K562 treated with DMSO at 1 percent for 24 hours (cell line): ENCODE measurements around the gene BTNL3. TPM values are rescaled to one million over a fixed set of nuclear protein-coding genes. Genes with fewer than 3 reads are reported as not detected.

Experiments used
- total RNA-seq: library from RNA; unstranded; fragments of 300-600 nt; gene quantifications from 2 replicates; pipeline ENCODE4 v1.2.3, GENCODE V29; 2022; ENCODE audit warnings: low read depth; ENCODE audit not compliant: insufficient read depth

BTNL3 gene, protein sequence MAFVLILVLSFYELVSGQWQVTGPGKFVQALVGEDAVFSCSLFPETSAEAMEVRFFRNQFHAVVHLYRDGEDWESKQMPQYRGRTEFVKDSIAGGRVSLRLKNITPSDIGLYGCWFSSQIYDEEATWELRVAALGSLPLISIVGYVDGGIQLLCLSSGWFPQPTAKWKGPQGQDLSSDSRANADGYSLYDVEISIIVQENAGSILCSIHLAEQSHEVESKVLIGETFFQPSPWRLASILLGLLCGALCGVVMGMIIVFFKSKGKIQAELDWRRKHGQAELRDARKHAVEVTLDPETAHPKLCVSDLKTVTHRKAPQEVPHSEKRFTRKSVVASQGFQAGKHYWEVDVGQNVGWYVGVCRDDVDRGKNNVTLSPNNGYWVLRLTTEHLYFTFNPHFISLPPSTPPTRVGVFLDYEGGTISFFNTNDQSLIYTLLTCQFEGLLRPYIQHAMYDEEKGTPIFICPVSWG
- total RNA-seq: 0.31 and 0.34 TPM in 2 replicates

DNA sequence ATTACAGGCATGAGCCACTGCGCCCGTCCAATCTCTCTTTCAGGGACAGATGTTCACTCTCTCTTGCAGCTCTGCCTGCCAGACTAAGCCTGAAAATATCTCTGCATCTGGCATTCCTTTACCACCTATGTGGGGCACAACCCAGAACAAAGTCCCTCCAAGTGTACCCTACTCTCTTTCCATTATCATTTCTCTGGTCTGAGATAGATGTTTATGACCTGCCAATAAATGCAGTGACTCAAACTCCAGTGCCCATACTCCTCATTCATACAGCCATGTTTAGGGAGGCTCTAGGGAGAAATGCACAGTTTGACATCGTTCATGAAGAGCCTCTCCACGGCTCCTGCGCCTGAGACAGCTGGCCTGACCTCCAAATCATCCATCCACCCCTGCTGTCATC lies at the start of gene BTNL3:
Gene BTNL3 (plus strand): TSS at position 255 of the 400 bp plus-strand sequence. CDS start 183 bp downstream, outside the sequence.

DNA sequence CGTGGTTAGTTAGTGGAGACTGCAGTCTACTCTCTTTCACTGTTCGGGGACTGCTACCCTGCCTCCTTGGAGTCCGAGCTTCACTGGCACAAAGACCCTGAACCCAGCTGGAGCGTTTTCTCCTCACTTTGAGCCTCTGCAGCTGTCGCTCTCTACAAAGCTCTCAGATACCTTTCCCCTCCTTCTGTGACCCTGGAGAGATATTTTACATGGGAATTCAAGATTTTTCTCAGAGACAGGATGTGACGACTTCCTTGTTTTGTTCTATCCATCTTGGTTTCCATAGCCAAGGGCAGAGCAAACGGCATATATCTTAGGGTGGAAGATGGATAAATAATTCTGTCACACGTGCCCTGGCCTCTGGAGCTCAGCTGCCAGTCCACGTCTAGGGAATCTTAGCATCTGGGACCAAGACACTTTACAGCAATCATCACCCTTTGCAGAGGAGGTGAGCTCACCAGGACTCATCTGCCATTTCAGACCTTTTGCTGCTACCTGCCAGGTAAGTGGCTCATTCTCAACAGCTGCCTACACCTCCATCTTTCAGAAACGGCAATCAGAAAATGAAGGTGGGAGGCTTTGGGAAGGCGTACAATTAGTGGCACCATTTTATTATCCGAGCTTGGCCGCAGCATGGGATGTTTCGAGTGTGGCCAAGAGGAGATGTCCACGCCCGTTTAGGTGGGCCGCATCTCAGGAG lies 51.4 kb downstream of the BTNL3 start, which contains the start of gene BTNL9:
Gene BTNL9 (plus strand): TSS at position 336 of the 700 bp plus-strand sequence. CDS start 5,224 bp downstream, outside the sequence.

Other genes with a start within 250 kb of the BTNL3 start
- gene OR2Y1, start 248.8 kb upstream of the BTNL3 start, total RNA-seq: not detected in 2 replicates
- gene MGAT1, start 186.0 kb upstream of the BTNL3 start, total RNA-seq: 160 and 162 TPM in 2 replicates
- 8.3 and 10.7 TPM in 2 replicates for gene ZFP62, start 127.6 kb upstream of the BTNL3 start, total RNA-seq
- gene BTNL8, start 89.7 kb upstream of the BTNL3 start, total RNA-seq: 0.29 TPM in 1 of 2 replicates, not detected in the other
- gene BTNL9, start 51.4 kb downstream of the BTNL3 start, total RNA-seq: 29.3 and 31.3 TPM in 2 replicates
- gene OR2V1, start 142.3 kb downstream of the BTNL3 start, total RNA-seq: not detected in 2 replicates
- not detected in 2 replicates for gene OR2V2, start 158.7 kb downstream of the BTNL3 start, total RNA-seq
- 8.8 and 9.6 TPM in 2 replicates for gene TRIM7, start 216.3 kb downstream of the BTNL3 start, total RNA-seq
- gene TRIM41, start 234.4 kb downstream of the BTNL3 start, total RNA-seq: 26.8 and 33.9 TPM in 2 replicates